8988T (cell line): ENCODE data around the gene HIPK2.

Source experiments
- DNase-seq: peaks from one replicate; pipeline ENCODE4 v3.0.0; 2011

The HIPK2 gene

GRCh38 chr7:139647085-139647484 lies 130.7 kb downstream of the HIPK2 start:
- DNase-seq = no peak

DNA sequence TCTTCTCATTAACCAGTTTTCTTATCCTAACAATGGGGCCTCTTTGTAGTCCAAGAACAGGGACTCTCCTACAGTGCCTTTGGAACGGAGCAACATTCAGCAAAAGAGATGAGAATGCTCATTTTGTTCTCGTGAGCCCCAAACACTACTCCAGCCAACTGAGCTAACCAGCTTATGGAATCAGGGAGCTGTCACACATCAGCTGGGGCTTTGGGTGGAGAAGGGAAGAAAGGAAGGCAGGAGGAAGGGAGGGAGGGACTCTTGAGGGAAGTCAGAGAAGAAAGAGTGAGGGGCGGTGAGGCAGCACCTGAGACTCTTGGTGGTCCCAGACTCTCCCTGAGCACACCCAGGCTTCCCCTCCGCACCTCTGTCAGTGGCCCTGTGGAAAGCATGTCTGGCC lies 131.2 kb downstream of the HIPK2 start:
- no peak for DNase-seq

DNA sequence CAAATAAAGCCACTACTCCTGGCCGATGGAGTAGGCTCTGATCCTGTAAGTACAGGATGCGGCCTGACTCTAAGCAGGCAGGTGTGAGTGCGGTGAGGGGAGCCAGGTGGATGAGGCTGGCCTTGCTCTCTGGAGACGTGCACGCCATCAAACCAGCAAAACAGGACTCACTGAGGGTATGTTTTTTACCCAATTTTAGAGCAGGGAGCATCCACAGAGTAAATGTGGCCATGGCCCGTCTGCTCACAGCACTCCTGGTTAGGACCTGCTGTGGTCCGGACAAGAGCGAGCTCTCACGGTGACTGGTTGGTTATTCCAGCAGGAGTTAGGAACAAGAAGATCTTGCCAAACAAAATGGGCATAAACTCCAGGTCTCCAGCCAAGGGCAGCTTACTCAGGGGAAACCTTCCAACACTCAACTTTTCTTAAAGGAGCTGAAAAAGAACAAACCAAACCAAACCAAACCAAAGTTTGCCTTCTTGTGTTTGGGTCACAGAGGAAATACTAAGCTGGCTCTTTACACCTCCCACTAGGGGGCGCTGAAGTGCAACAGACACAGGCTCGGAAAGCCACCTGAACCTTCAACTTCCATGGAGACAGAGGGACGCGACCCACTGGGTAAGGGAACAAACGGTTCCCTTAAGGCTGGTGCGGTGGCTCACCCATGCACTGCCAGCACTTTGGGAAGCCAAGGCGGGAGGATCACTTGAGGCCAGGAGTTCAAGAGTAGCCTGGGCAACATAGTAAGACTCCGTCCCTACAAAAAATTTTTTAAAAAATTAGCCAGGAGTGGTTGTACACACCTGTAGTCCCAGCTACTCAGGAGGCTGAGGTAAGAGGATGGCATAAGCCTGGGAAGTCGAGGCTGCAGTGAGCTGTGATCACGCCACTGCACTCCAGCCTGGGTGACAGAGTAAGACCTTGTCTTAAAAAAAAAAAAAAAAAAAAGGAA lies 131.9 kb downstream of the HIPK2 start:
- DNase-seq = peak; percentile 38

DNA sequence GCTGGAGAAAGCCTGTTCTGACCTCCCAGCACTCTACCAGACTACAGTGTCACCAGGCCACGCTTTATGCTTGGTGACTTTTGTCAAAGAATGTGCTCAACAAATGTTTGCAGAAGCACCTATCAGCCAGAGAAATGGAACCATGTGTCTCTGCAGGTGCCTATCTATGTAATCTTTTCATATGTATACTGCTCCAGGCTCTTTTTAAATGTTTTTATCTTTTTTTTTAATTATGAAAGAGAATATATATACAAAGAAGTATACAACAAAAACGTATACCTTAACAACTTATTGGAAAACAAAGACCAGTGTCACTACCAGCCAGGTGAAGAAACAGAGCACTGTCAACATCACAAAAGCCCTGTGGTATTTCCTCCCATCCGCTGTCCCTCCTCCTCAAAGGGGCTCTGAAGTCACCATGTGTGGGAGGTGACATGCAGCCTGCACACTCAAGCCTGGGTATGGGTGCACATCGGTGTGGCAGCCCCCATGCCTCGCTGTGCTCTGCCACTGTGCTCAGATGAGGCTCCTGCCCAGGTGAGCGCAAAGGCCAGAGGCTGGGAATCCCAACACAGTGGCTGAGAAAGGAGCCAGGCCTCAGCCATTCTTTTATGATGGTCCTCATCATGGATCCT lies 133.7 kb downstream of the HIPK2 start:
- no peak for DNase-seq

DNA sequence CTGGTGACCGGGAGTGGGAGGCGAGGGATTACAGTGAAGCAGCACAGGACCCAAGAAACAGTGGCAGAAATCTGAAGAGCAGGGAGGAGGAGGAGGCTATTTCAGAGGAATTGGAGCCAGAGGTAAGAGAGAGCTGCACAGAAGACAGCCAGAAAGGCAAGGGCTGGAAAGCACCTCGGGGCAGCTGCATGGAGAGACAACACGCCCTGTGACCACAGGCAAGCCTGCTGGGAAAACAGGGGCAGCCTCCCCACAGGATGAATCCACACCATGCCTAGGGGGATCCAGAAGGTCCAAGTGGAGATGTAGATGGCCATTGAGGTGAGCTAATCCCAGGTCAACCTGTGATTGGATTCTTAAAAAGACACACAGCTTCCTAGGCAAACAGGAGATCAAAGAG lies 135.5 kb downstream of the HIPK2 start:
- no peak for DNase-seq

DNA sequence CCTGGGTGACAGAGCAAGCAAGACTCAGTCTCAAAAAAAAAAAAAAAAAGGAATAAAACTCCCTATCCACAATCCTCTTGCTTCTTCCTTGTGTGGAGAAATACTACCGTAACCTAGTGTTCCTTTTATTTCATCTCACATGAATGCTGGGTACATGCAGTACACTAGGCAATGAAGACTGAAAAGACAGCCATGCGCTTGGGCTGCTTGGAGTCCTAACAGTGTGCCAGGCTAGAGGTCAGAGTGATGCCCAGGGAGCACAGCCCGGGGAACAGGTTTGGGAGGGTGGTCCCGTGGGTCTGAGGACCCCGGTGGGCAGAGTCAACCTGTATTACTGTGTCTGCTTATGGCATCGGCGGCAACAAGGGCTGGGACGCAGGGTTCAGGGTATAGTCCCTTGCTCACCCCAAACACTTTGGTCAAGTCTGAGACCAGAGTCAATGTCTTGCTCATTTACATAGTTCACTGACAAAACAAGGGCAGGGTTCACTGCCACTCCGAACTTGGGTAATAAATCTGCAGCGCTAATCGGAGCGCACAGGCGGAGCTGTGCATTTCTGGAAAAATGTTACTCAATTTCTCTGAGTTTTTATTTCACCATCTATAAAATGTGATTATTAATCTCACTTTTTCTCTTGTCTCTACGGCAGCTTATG lies 136.3 kb downstream of the HIPK2 start:
- no peak for DNase-seq

- DNase-seq = no peak
Observed at GRCh38 chr7:139640681-139641080, 137.1 kb downstream of the HIPK2 start.

- DNase-seq = no peak
Observed at GRCh38 chr7:139639563-139639962, 138.2 kb downstream of the HIPK2 start.

DNA sequence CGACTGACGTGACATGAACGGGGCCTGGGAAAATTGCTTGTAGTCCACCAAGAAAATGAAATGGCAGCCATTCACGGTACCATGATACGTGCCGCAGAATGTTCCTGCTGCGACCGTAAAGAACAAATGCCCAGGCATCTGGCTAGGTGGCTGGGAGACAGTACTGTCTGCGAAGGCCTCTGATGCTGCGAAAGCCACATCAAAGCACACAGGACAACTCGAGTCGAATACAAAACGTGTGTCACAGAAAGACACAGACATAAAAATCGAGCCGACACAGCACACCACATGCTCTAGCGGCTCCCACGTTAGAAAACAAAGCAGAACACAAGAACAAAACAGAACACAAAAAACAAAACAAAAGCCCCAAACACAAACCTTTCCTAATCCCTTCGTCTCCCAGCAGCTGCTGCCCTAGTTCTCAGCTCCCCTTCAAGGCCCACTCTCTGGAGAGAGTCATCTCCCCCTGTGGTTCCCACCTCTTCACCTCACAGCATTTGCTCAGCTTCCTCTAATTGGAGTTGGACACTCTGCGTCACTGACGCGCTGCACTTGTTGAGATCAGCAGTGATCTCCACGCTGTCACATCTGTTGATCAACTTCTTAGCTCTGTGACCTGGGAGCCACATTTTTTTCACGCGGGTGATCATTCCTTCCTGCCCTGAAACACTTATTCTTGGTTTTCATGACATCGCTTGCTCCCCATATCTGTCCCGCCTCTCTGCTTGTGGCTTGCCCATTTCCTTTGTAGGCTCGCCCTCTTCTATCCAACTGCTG lies 142.1 kb downstream of the HIPK2 start:
- no peak for DNase-seq

- no peak for DNase-seq
Observed at GRCh38 chr7:139634087-139634486, 143.7 kb downstream of the HIPK2 start.

DNA sequence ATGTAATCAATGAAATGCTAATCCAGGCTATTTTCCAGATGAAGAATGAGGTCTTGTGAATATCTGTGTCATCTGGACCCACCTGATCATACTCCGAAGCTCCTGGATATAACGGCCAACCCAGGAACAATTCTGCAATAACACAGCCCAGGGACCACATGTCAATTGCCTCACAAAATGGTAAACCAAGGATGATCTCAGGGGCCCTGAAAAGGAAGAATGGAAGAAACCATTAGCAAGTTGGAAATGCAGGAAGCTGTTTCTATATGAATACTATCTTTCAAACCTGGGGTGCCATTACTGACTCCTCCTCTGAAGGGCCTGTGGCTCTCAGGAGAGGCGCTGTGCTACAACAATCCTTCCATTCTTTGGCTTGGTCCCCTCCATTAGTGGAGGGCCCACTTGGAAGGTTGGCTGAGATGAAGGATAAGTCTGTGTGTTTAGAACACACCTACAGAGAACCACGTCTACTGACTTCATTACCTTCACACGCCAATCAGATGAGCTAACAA lies 146.2 kb downstream of the HIPK2 start:
- DNase-seq = no peak

GRCh38 chr7:139630643-139631519 lies 146.9 kb downstream of the HIPK2 start:
- DNase-seq = no peak

GRCh38 chr7:139629392-139630082 lies 148.3 kb downstream of the HIPK2 start:
- no peak for DNase-seq

GRCh38 chr7:139627831-139628230 lies 150.0 kb downstream of the HIPK2 start:
- no peak for DNase-seq

- no peak for DNase-seq
Observed at GRCh38 chr7:139626817-139627216, 151.0 kb downstream of the HIPK2 start.

DNA sequence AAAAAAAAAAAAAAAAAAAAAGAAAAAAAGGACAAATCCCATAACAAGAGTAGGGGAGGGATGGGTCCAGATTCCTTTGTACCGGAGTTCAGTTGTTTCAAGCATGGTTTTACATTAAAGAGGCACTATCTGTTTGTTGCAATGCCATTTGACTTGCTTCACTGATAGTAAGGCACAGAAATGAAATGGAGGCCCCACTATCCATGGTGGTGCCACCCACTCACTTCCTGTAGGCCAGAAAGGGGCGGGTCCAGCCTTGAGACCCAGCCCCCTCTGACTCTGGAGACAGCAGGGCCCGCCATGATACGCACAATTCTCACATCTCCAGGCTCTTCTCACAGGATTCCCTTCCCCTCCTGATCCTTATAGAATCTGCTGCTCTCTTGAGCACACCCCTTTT lies 154.3 kb downstream of the HIPK2 start:
- no peak for DNase-seq

DNA sequence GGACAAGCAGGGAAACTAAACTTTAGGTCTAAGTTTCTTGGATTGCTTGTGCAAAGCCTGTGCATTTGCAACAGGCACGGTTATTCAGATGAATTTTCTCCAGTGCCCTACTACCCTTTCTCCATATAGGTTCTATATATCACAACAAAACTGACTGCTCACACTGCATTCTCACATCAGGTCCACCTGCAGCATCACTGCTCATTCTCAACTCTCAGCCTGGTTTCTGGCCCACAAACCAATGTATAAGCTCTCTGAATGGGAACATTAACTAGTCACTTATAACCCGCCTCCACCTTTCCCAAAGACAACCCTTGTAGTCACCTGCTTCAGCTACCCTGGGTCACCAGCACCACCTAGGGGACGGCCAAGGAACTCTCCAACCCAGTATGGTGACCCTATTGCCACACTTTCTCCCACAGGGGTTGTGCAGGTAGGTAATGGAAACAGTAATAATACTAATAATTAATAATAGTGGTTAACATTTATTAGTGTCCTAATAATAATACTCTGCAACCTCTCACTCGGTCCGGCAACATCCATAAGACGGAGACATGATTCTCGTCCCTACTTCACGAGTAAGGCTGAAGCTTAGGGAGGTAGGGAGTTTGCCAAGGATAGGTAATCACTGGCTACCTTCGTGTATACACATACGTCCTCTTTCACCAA lies 157.0 kb downstream of the HIPK2 start:
- DNase-seq = peak; percentile 23

DNA sequence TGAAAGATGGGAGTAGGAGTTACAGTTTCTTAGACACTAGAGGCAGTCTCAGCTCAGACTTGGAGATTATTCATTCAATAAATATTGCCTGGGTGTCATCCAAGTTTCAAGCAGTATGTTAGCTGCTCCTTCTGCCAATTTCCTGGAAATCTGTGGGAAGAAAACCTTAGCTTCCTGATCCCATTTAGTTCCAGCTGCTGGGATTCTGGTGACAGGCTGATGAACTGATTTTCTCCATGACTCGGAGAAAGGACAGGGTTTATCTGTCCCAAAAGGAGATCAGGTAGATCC lies 158.5 kb downstream of the HIPK2 start:
- no peak for DNase-seq

DNA sequence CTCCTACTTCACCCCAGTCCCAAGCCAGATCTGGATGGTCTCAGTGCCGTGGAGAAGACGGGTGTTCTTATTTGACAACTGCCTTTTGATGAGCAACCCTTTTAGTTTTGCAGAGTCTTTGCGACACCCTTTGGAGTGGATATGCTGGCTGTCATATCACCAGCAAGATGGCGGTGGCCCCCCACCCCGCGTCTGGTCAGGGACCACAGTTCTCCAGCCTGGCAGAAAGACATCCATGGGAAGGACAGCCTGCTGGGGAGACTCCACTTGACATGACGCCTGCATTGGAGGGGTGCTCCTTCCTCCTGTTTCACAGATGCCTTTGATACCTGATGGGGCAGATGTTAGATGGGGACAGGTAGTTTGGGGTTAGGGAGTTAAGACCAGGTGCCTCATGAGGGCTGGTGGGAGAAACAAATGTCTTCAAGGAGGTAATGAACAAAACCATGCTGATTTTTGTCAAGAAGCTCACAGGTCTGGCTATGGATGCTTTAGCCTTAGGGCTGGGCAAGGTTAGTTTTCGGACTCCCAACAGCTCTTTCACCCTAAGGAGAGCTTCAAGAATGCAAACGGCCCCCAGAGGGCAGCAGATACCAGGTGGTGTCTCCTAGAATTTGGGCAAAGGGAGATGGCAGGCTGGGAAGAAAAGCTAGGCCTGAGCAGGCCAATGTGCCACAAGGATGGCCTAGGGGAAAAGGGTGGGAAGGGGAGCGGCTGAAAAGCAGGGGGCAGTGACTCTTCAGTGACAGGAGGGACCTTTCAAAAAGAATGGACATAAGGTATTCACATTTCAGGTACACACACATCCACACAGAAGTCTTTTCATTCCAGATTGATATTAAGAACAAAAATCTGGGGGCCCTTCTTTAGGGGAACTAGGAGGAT lies 159.1 kb downstream of the HIPK2 start:
- DNase-seq = no peak

- DNase-seq = no peak
Observed at GRCh38 chr7:139617074-139617473, 160.7 kb downstream of the HIPK2 start.
